Activated T-cell treated with anti-CD3 and anti-CD28 coated beads, Interleukin-2, amount 50 U/mL, for 1 hour (primary cell): ENCODE data around the gene AEBP1.
A peak's percentile ranks its signal among the peaks of the same experiment; 100 is the strongest.

ENCODE experiments used
- DNase-seq: peaks from one replicate; pipeline ENCODE4 v3.0.0-alpha.2; 2020

The AEBP1 gene

GRCh38 chr7:44145479-44145968 is 41.4 kb downstream of the AEBP1 start:
- DNase-seq, result peak; percentile 69

- DNase-seq, result peak; percentile 70
Measured at GRCh38 chr7:44145969-44146911, 42.1 kb downstream of the AEBP1 start.

- no peak for DNase-seq
Measured at GRCh38 chr7:44147026-44147991, 43.2 kb downstream of the AEBP1 start.

GRCh38 chr7:44148166-44148565 is 44.0 kb downstream of the AEBP1 start:
- DNase-seq, result no peak

GRCh38 chr7:44148961-44149536 is 44.9 kb downstream of the AEBP1 start:
- DNase-seq, result no peak

- DNase-seq, result no peak
Measured at GRCh38 chr7:44149571-44150465, 45.7 kb downstream of the AEBP1 start.

- DNase-seq, result no peak
Measured at GRCh38 chr7:44150466-44150832, 46.3 kb downstream of the AEBP1 start.

GRCh38 chr7:44150966-44151941 is 47.1 kb downstream of the AEBP1 start:
- DNase-seq, result no peak

- DNase-seq, result no peak
Measured at GRCh38 chr7:44151956-44152355, 47.8 kb downstream of the AEBP1 start.

GRCh38 chr7:44152971-44153947 is 49.1 kb downstream of the AEBP1 start:
- no peak for DNase-seq

GRCh38 chr7:44153948-44154335 is 49.8 kb downstream of the AEBP1 start:
- no peak for DNase-seq

GRCh38 chr7:44154703-44155102 is 50.6 kb downstream of the AEBP1 start:
- DNase-seq, result no peak

- DNase-seq, result no peak
Measured at GRCh38 chr7:44155191-44156185, 51.3 kb downstream of the AEBP1 start.

GRCh38 chr7:44156453-44157010 is 52.4 kb downstream of the AEBP1 start:
- no peak for DNase-seq

GRCh38 chr7:44157116-44158080 is 53.3 kb downstream of the AEBP1 start:
- no peak for DNase-seq

- no peak for DNase-seq
Measured at GRCh38 chr7:44158096-44158872, 54.1 kb downstream of the AEBP1 start.
